Liver (tissue), 9 donors: ENCODE measurements around the gene PDCL3. TPM values are rescaled to one million over a fixed set of nuclear protein-coding genes. Genes with fewer than 3 reads are reported as not detected.

Experiments used
- DNase-seq: peaks from one replicate; pipeline ENCODE4 v3.0.0-alpha.2; 2017; ENCODE audit warnings: low spot score
- H3K27ac ChIP-seq, 2 donors: one replicate each; pipeline ENCODE4 v1.7.0; 2013; ENCODE audit warnings: inconsistent platforms in 2 of 2, low read length in 2 of 2, control low read depth in 1 of 2, low read depth in 1 of 2, mild to moderate bottlenecking in 1 of 2
- H3K27me3 ChIP-seq, 4 donors: one replicate each; pipeline versions ENCODE4 v1.6.1 to v1.7.0; 2013; ENCODE audit warnings: low read length in 3 of 4, inconsistent platforms in 1 of 4, mild to moderate bottlenecking in 1 of 4, moderate library complexity in 1 of 4; ENCODE audit not compliant: control insufficient read depth in 4 of 4, insufficient read depth in 4 of 4
- H3K36me3 ChIP-seq, 4 donors: one replicate each; pipeline versions ENCODE4 v1.6.1 to v1.7.0; 2013; ENCODE audit warnings: low read length in 3 of 4, mild to moderate bottlenecking in 3 of 4, low read depth in 1 of 4, moderate library complexity in 1 of 4; ENCODE audit not compliant: control insufficient read depth in 4 of 4, insufficient read depth in 3 of 4
- H3K4me1 ChIP-seq, 4 donors: one replicate each; pipeline versions ENCODE4 v1.6.1 to v1.7.0; 2013; ENCODE audit warnings: low read length in 3 of 4, mild to moderate bottlenecking in 3 of 4, moderate library complexity in 1 of 4; ENCODE audit not compliant: control insufficient read depth in 4 of 4, insufficient read depth in 4 of 4
- H3K4me3 ChIP-seq, 3 donors: one replicate each; pipeline versions ENCODE4 v1.6.1 to v1.7.0; 2013; ENCODE audit warnings: low read length in 3 of 3, control low read depth in 1 of 3, low read depth in 1 of 3, mild to moderate bottlenecking in 1 of 3
- H3K9ac ChIP-seq, 2 donors: one replicate each; pipeline ENCODE4 v1.7.0; 2013; ENCODE audit warnings: low read length in 2 of 2, mild to moderate bottlenecking in 2 of 2, moderate library complexity in 2 of 2, control low read depth in 1 of 2, low read depth in 1 of 2
- H3K9me3 ChIP-seq, 4 donors: one replicate each; pipeline versions ENCODE4 v1.6.1 to v1.7.0; 2013; ENCODE audit warnings: low read length in 3 of 4; ENCODE audit not compliant: control insufficient read depth in 4 of 4
- EGR1 ChIP-seq, 2 donors: IDR thresholded peaks; 2 replicates each; pipeline ENCODE4 v1.6.1; 2016 to 2018; ENCODE audit warnings: antibody characterized with exemption in 2 of 2, low read depth in 2 of 2
- FOXA2 ChIP-seq: IDR thresholded peaks from 2 replicates; pipeline ENCODE4 v1.6.1; 2016; ENCODE audit warnings: antibody characterized with exemption
- GABPA ChIP-seq, 2 donors: IDR thresholded peaks in 1 of 2; conservative IDR thresholded peaks in 1 of 2; 2 replicates each; pipeline ENCODE4 v1.6.1; 2016; ENCODE audit warnings: antibody characterized with exemption in 2 of 2, mild to moderate bottlenecking in 1 of 2, moderate library complexity in 1 of 2
- HNF4G ChIP-seq: IDR thresholded peaks from 2 replicates; pipeline ENCODE4 v1.6.1; 2016; ENCODE audit warnings: antibody characterized with exemption
- JUND ChIP-seq, 2 donors: IDR thresholded peaks; 2 replicates each; pipeline ENCODE4 v1.6.1; 2016; ENCODE audit warnings: antibody characterized with exemption in 2 of 2
- NR2F2 ChIP-seq: IDR thresholded peaks from 2 replicates; pipeline ENCODE4 v1.6.1; 2016; ENCODE audit warnings: antibody characterized with exemption
- RXRA ChIP-seq, 2 donors: IDR thresholded peaks; 2 replicates each; pipeline ENCODE4 v1.6.1; 2017 to 2018; ENCODE audit warnings: antibody characterized with exemption in 2 of 2, mild to moderate bottlenecking in 1 of 2
- SP1 ChIP-seq: IDR thresholded peaks from 2 replicates; pipeline ENCODE4 v1.6.1; 2018; ENCODE audit warnings: antibody characterized with exemption, mild to moderate bottlenecking
- TAF1 ChIP-seq: conservative IDR thresholded peaks from 2 replicates; pipeline ENCODE4 v1.6.1; 2016; ENCODE audit warnings: antibody characterized with exemption, mild to moderate bottlenecking
- WGBS: extraction: QIAGEN DNeasy Blood & Tissue Kit; methylation state at CpG from one replicate; pipeline ENCODE4 v1.1.7; 2013; 5-methylcytosine and 5-hydroxymethylcytosine counted together
- polyA plus RNA-seq, 2 donors: library from polyadenylated mRNA; stranded (reverse) in 1 of 2; unstranded in 1 of 2; fragments of 200-250 nt in 1 of 2; fragments of >200 nt in 1 of 2; fragmentation: Nextera tagmentation in 1 of 2; extraction: Ambion mirVana in 1 of 2; gene quantifications; one replicate each; pipeline versions ENCODE4 v1.2.1 to v1.2.3, GENCODE V29; 2013 to 2015
- total RNA-seq, 2 donors: library from RNA; depleted of rRNA; stranded (reverse); fragments of >200 nt; gene quantifications; one replicate each; pipeline ENCODE4 v1.2.3, GENCODE V29; 2014
- TF ChIP-seq, protein P1 (sequence below): IDR thresholded peaks from 2 replicates; pipeline ENCODE4 v1.6.1; 2016; ENCODE audit warnings: antibody characterized with exemption
- TF ChIP-seq, protein P2 (sequence below): fragments of 150-350 bp; IDR thresholded peaks from 2 replicates; pipeline ENCODE4 v1.5.1; 2017; ENCODE audit warnings: improper control_type of control experiment, low read depth, low read length; ENCODE audit not compliant: missing input control
- TF ChIP-seq, protein P3 (sequence below): IDR thresholded peaks from 2 replicates; pipeline ENCODE4 v1.6.1; 2016; ENCODE audit warnings: antibody characterized with exemption, mild to moderate bottlenecking
- TF ChIP-seq, protein P4 (sequence below): IDR thresholded peaks from 2 replicates; pipeline ENCODE4 v1.6.1; 2016; ENCODE audit warnings: antibody characterized with exemption
- donor health status: healthy.
- donor health status: healthy.
- donor health status: healthy.
- donor health status: healthy.
- donor health status: healthy.

The PDCL3 gene
- total and polyA plus RNA-seq, 4 donors = 4.2 to 12.3 (median 7.0) TPM

DNA sequence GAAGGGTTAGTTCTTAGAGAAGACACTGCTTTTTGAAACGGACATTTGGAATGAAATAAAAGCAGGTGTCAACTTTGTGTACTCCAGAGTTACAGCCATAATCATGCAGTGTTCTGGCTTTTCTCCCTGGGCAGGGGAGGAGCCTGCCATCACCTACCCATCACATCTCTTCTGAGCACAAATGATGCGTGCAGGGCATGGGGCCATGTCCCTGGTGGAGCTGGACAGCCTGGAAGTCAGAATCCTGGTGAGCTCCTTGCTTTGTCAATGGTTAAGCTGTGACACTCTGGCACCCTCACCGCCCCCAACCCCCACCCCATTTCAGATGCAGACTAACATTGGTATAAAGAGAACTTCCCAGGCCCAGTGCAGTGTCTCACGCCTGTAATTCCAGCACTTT, 53.1 kb downstream of the PDCL3 start (continued):
- TF ChIP-seq, protein P1, sequence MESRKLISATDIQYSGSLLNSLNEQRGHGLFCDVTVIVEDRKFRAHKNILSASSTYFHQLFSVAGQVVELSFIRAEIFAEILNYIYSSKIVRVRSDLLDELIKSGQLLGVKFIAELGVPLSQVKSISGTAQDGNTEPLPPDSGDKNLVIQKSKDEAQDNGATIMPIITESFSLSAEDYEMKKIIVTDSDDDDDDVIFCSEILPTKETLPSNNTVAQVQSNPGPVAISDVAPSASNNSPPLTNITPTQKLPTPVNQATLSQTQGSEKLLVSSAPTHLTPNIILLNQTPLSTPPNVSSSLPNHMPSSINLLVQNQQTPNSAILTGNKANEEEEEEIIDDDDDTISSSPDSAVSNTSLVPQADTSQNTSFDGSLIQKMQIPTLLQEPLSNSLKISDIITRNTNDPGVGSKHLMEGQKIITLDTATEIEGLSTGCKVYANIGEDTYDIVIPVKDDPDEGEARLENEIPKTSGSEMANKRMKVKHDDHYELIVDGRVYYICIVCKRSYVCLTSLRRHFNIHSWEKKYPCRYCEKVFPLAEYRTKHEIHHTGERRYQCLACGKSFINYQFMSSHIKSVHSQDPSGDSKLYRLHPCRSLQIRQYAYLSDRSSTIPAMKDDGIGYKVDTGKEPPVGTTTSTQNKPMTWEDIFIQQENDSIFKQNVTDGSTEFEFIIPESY = no peak
- no peak for TF ChIP-seq GABPA (IDR thresholded peaks at IDR 0.05 in 1 of 2, conservative IDR thresholded peaks at IDR 0.05 in 1 of 2)
- TF ChIP-seq JUND (IDR thresholded peaks at IDR 0.05) = no peak

DNA sequence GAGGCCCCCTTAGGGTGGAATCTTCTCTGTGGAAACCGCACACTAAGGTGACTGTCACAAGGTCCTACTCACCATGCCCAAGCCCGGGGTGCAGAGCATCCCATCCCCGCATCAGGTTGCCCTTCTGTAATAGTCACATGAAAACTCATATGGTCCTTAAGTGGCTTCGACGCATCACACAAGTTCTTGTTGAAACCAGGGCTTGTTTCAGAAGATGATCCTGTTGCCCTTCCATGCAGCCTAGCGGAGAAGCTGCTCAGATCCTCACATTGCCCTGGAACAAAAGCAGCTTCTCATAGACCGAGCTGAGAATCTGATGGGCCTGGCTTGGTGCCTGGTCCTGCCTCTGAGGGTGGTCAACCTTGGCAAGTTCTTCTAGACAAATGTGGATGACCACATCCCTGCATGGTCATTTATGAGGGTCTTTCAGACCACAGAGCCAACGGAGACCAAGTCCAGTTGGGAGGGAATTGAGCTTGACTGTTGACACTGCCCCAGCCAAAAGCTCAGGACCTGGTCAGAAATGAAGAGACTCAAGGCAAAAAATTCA, 54.1 kb downstream of the PDCL3 start:
- TF ChIP-seq NR2F2 (no peak), EGR1 (IDR thresholded peaks at IDR 0.05; ENCODE audit: low read depth in 2 of 2) (no peak), HNF4G (no peak), RXRA (IDR thresholded peaks at IDR 0.05) (no peak), SP1 (no peak), GABPA (IDR thresholded peaks at IDR 0.05 in 1 of 2, conservative IDR thresholded peaks at IDR 0.05 in 1 of 2) (no peak), JUND (IDR thresholded peaks at IDR 0.05) (no peak), TAF1 (no peak), FOXA2 (no peak)
- TF ChIP-seq, protein P2, sequence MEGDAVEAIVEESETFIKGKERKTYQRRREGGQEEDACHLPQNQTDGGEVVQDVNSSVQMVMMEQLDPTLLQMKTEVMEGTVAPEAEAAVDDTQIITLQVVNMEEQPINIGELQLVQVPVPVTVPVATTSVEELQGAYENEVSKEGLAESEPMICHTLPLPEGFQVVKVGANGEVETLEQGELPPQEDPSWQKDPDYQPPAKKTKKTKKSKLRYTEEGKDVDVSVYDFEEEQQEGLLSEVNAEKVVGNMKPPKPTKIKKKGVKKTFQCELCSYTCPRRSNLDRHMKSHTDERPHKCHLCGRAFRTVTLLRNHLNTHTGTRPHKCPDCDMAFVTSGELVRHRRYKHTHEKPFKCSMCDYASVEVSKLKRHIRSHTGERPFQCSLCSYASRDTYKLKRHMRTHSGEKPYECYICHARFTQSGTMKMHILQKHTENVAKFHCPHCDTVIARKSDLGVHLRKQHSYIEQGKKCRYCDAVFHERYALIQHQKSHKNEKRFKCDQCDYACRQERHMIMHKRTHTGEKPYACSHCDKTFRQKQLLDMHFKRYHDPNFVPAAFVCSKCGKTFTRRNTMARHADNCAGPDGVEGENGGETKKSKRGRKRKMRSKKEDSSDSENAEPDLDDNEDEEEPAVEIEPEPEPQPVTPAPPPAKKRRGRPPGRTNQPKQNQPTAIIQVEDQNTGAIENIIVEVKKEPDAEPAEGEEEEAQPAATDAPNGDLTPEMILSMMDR = no peak
- TF ChIP-seq, protein P1 = no peak
- TF ChIP-seq, protein P3, sequence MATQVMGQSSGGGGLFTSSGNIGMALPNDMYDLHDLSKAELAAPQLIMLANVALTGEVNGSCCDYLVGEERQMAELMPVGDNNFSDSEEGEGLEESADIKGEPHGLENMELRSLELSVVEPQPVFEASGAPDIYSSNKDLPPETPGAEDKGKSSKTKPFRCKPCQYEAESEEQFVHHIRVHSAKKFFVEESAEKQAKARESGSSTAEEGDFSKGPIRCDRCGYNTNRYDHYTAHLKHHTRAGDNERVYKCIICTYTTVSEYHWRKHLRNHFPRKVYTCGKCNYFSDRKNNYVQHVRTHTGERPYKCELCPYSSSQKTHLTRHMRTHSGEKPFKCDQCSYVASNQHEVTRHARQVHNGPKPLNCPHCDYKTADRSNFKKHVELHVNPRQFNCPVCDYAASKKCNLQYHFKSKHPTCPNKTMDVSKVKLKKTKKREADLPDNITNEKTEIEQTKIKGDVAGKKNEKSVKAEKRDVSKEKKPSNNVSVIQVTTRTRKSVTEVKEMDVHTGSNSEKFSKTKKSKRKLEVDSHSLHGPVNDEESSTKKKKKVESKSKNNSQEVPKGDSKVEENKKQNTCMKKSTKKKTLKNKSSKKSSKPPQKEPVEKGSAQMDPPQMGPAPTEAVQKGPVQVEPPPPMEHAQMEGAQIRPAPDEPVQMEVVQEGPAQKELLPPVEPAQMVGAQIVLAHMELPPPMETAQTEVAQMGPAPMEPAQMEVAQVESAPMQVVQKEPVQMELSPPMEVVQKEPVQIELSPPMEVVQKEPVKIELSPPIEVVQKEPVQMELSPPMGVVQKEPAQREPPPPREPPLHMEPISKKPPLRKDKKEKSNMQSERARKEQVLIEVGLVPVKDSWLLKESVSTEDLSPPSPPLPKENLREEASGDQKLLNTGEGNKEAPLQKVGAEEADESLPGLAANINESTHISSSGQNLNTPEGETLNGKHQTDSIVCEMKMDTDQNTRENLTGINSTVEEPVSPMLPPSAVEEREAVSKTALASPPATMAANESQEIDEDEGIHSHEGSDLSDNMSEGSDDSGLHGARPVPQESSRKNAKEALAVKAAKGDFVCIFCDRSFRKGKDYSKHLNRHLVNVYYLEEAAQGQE = no peak
- TF ChIP-seq, protein P4, sequence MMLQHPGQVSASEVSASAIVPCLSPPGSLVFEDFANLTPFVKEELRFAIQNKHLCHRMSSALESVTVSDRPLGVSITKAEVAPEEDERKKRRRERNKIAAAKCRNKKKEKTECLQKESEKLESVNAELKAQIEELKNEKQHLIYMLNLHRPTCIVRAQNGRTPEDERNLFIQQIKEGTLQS = no peak
- H3K4me1 ChIP-seq = no peaks in the 10 kb centered on the region
- WGBS = 87% methylated on average over 8 of the region's 8 CpGs

More for the DNA sequence above, 54.1 kb downstream of the PDCL3 start:
- Histone ChIP-seq H3K27me3 (no peaks in the 10 kb centered on the region), H3K9ac (no peak overlapping the region), H3K36me3 (no peaks in the 10 kb centered on the region), H3K9me3 (peaks cover 0 to 5% (median 0%) of the 10 kb centered on the region in 4 donors), H3K4me3 (no peak overlapping the region), H3K27ac (no peak overlapping the region)
- DNase-seq = no peak
